GM12873 (cell line): ENCODE results near the gene CFAP69.

Experiments used
- TF ChIP-seq, protein P1 (sequence below): IDR thresholded peaks from 2 replicates; pipeline ENCODE4 v1.5.1; 2012; ENCODE audit warnings: low read depth, mild to moderate bottlenecking, moderate library complexity, low read length, control low read depth; ENCODE audit not compliant: insufficient read depth; ENCODE audit errors: missing control alignments

The CFAP69 gene

DNA sequence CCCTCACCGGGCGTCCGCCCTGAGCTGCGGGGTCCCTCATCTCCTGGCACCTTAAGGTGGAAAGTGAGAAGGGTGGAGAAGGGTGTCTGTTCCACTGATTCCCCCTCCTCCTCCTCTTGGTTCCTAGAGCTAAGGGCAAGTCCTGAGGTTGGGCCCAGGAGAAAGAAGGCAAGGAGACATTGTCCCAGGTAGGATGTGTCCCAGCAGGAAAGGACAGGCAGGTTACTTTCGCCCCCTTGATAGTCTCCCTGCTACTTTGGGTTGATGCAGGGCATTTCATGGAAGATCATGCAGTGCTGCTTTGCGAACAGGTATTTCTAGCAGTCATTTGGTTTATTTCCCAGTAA is 32.9 kb upstream of the CFAP69 start:
- TF ChIP-seq, protein P1, sequence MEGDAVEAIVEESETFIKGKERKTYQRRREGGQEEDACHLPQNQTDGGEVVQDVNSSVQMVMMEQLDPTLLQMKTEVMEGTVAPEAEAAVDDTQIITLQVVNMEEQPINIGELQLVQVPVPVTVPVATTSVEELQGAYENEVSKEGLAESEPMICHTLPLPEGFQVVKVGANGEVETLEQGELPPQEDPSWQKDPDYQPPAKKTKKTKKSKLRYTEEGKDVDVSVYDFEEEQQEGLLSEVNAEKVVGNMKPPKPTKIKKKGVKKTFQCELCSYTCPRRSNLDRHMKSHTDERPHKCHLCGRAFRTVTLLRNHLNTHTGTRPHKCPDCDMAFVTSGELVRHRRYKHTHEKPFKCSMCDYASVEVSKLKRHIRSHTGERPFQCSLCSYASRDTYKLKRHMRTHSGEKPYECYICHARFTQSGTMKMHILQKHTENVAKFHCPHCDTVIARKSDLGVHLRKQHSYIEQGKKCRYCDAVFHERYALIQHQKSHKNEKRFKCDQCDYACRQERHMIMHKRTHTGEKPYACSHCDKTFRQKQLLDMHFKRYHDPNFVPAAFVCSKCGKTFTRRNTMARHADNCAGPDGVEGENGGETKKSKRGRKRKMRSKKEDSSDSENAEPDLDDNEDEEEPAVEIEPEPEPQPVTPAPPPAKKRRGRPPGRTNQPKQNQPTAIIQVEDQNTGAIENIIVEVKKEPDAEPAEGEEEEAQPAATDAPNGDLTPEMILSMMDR = no peak

DNA sequence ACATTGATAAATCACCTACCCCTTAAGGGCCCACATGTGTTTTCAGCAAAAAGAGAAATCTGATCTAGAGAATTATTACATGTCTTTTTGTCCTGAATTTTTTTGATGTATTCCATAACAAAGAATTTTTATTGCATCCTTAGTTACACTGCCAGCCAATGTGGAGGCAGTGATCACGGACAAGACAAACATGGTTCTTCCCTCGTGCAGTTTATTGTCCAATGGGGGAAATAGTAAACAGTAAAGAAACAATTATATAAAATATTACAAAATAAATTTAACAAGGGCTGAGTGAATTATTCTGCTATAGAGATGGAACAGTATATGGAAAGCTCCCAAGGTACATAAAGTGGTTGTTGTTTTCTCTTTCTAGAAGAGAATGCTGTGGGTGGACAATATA is 31.5 kb upstream of the CFAP69 start:
- TF ChIP-seq, protein P1 = no peak

DNA sequence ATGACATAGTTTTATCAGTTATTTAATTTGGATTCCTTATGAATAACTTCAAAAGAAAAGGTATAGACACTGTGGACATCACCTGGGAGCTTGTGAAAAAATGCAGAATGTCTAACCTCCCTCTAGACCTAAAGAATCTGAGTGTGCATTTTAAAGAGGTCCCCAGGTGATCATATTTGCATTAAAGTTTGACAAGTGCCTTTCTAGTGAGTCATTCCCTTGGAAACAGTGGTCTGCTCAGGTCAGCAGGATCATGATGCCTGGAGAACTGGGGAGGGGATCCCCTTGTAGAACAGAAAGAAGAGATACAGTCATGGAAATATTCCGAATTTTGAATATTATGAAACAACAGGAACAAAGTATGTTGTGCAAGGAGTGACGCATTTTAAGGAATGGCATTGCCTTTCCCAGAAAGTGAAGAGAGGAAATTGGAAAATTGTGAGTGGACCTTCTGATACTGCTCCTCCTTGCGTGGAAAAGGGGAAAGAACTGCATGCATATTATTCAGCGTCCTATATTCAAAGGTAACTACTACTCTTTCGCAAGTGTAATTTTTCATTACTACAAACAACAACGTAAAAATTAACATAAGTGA is 28.8 kb upstream of the CFAP69 start:
- TF ChIP-seq, protein P1 = no peak

DNA sequence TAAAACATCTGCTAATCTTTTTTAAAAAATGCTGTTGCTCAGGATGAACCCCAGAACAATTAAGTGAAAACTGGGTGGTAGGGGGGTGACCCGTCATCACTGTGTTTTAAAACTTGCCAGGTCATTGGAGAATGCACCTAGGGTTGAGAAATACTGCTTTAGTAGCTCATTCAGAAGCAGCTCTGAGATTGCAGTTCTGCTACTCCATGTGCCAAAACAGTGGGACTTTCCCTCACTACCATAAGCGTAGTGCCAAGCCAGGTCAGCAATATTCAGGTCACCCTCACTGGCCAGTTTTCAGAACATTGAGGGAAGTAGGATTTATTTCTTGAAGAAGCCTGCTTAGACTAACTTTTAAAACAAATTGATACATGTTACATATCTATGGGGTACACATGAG is 28.2 kb upstream of the CFAP69 start:
- TF ChIP-seq, protein P1 = no peak

DNA sequence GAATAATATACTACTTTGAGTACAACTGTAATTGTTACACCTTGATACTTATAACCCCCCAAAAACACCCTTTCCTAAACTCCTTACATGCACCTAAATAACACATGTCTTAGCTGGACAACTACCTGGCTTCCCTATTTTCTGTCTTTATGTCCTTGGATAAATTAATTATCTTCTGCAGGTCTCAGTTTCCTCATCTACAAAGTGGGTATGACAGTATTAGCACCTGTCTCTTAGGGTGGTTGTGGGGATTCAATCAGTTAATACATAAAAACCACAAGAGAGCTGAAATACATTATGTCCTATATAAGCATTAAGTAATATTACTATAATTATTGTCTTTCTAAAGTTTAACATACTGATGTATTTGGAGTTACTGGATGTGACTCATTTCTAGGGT is 22.6 kb upstream of the CFAP69 start:
- TF ChIP-seq, protein P1 = no peak

DNA sequence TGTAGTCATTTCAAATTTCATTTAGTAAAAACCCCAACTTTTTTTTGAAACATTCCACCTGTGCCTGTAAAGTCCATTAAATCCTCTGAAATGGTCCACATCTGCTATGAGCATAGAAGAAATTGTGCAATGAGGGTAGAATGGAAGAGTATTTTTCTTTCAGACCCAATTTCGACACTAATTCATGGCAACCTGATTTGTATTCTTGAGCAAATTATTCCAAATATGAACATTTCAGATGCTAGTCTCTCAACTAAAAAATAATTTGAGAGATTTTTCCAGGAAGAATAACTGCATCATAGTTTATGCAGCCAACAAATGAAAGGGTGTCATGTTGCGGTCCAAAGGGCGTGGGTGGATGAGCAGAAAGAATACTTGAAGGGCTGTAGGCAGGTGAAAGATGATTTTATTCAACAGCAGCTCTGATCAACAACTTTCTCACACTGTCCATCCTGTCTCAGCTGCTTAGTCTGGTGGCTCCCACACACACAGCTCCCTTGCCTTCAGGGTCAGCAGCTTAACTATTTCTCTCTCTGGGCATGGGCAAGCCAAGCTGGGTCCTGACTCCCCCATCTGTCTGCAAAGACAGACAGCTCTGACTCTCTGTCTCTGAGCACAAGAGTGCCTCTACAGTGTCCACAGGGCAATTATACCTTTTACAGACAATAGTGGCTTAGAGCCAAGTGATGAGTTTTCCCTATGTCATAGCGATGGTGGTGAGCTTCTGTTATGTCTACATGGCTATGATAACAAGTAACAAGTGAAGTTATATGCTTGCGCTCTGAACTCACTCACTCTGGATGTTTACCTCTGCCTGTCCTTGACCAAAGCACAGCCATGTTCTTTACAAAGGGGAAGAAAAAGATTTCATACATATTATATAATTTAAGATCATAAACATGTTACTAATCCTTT is 21.9 kb upstream of the CFAP69 start:
- TF ChIP-seq, protein P1 = no peak

DNA sequence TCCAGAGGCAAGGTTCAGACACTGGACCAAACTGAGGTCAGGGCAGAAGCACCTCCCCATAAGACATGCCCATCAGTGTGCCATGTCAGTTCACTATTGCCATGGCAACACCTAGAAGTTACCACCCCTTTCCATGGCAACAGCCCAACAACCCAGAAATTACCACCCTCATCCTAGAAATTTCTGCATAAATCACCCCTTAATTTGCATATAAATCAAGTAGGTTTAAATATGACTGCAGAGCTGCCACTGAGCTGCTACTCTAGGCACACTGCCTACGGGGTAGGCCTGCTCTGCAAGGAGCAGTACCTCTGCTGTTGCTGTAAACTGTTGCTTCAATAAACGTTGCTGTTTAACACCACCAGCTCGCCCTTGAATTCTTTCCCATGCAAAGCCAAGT is 20.8 kb upstream of the CFAP69 start:
- TF ChIP-seq, protein P1 = no peak
